ENCODE data around the gene LMNTD2.

LMNTD2 gene

GRCh38 chr11:508956-509355 is 51.6 kb downstream of the LMNTD2 start:
- DNase-seq = no peak

- DNase-seq = no peak
These were observed 52.6 kb downstream of the LMNTD2 start for GRCh38 chr11:507727-508515.

- peak; percentile 99 for DNase-seq
These were observed 53.4 kb downstream of the LMNTD2 start, which contains the start of gene RNH1 for GRCh38 chr11:506995-507726. RNH1 (minus strand) TSS chr11:507242; CDS start chr11:502162, 5,080 bp downstream.

- DNase-seq = peak; percentile 98
These were observed 54.1 kb downstream of the LMNTD2 start for GRCh38 chr11:506238-506994.

- no peak for DNase-seq
These were observed 55.6 kb downstream of the LMNTD2 start for GRCh38 chr11:504994-505344.
